Erythroblast (primary cell): ENCODE measurements around the gene CD36.

Experiments
- GATA1 ChIP-seq: IDR thresholded peaks from 2 replicates; pipeline ENCODE4 v1.6.1; 2011; ENCODE audit warnings: low read depth, mild to moderate bottlenecking, control low read depth, low read length, moderate library complexity
- POLR2A ChIP-seq: IDR thresholded peaks from 2 replicates; pipeline ENCODE4 v1.6.1; 2011; ENCODE audit warnings: mild to moderate bottlenecking, low read length

- TF ChIP-seq POLR2A (no peak), GATA1 (no peak)
Measured at GRCh38 chr7:80708123-80708522, 69.7 kb downstream of the CD36 start.
